Ovary (tissue), 9 donors: ENCODE results near the gene REM2. TPM values are rescaled to one million over a fixed set of nuclear protein-coding genes. Genes with fewer than 3 reads are reported as not detected.
A peak's percentile ranks its signal among the peaks of the same experiment; 100 is the strongest.

Experiments
- DNase-seq, 5 donors: peaks; one replicate each; pipeline ENCODE4 v3.0.0-alpha.2; 2019 to 2020
- H3K27ac ChIP-seq, 2 donors: fragments of 200-600 bp; one replicate each; pipeline versions ENCODE4 v1.5.1 to v1.8.0; 2019 to 2022
- H3K27me3 ChIP-seq: fragments of 200-600 bp; one replicate; pipeline ENCODE4 v1.8.0; 2022
- H3K36me3 ChIP-seq: fragments of 200-600 bp; sonication (generic); one replicate; pipeline ENCODE4 v1.5.1; 2019
- H3K4me1 ChIP-seq: one replicate; pipeline ENCODE4 v1.8.1; 2013; ENCODE audit warnings: mild to moderate bottlenecking, moderate library complexity; ENCODE audit not compliant: insufficient read depth
- H3K4me3 ChIP-seq: fragments of 200-600 bp; sonication (generic); one replicate; pipeline ENCODE4 v1.5.1; 2017
- H3K9me3 ChIP-seq, 2 donors: fragments of 200-600 bp in 1 of 2; sonication (generic) in 1 of 2; one replicate each; pipeline versions ENCODE4 v1.5.1 to v1.8.1; 2013 to 2019; ENCODE audit warnings: mild to moderate bottlenecking in 1 of 2, moderate library complexity in 1 of 2
- CTCF ChIP-seq, 3 donors: fragments of 450-650 bp in 2 of 3; fragments of 200-600 bp in 1 of 3; IDR thresholded peaks; one replicate each; pipeline versions ENCODE4 v1.5.1 to v1.8.0; 2016 to 2022; ENCODE audit warnings: antibody characterized with exemption in 3 of 3, mild to moderate bottlenecking in 1 of 3
- EP300 ChIP-seq: sonication (generic); formaldehyde crosslinking; IDR thresholded peaks from one replicate; pipeline ENCODE4 v1.6.1; 2017; ENCODE audit warnings: antibody characterized with exemption
- POLR2A ChIP-seq: fragments of 450-650 bp; IDR thresholded peaks from one replicate; pipeline ENCODE4 v1.6.1; 2017; ENCODE audit warnings: antibody characterized with exemption, mild to moderate bottlenecking, moderate library complexity
- WGBS, 3 donors: extraction: QIAGEN DNeasy Blood & Tissue Kit in 1 of 3; methylation state at CpG; one replicate each; pipeline versions ENCODE4 v1.1.5 to v1.1.7; 2013 to 2017; 5-methylcytosine and 5-hydroxymethylcytosine counted together
- intact Hi-C, 4 donors: fragments of 100-400 bp; cut with DNase I; formaldehyde crosslinking; loops; one replicate each; pipeline versions ENCODE4 v1.11.0 to v1.15.1; 2022 to 2023
- polyA plus RNA-seq, 2 donors: library from polyadenylated mRNA; stranded (reverse); fragments of 200-250 nt in 1 of 2; fragments of 350-450 nt in 1 of 2; fragmentation: Illumina TruSeq in 1 of 2; extraction: RNeasy Lipid Tissue Mini Kit (QIAGEN cat#74804) in 1 of 2; gene quantifications; one replicate each; pipeline ENCODE4 v1.2.3, GENCODE V29; 2013 to 2014
- total RNA-seq, 7 donors: library from RNA; depleted of rRNA in 2 of 7; stranded (reverse); fragments of >200 nt in 2 of 7; fragmentation: NEBNext Ultra II Directional in 3 of 7; extraction: Animal tissue kit (Norgen Biotek cat#: 25700) in 3 of 7; gene quantifications; one replicate each; pipeline versions ENCODE4 v1.1.0 to v1.2.4, GENCODE V29; 2016 to 2023
- donor health status: DM: no; HTN: no; CAD: no; lungs with moderate emphysema.
- donor health status: DM: no; HTN: no; CAD: no.
- donor health status: Bipolar disorder and iron deficiency.
- donor health status: DM: yes; HTN: yes; CAD: no.
- donor health status: DM: no; HTN: no; CAD: no.
- donor health status: DM: yes; HTN: yes; CAD: no.

REM2 gene
- total and polyA plus RNA-seq, 9 donors, result 0.12 to 1.1 (median 0.66) TPM

- no peak for DNase-seq
- Histone ChIP-seq H3K4me1 (peaks cover 3% of the 10 kb centered on the region), H3K27me3 (no peaks in the 10 kb centered on the region), H3K9me3 (no peaks in the 10 kb centered on the region), H3K36me3 (no peaks in the 10 kb centered on the region), H3K4me3 (no peak overlapping the region), H3K27ac (no peak overlapping the region)
- intact Hi-C loops, result no loop called here
- 78 to 89% (median 82%) methylated on average over 4 of the region's 4 CpGs for WGBS, 3 donors
- TF ChIP-seq EP300 (no peak), CTCF (IDR thresholded peaks at IDR 0.05) (no peak), POLR2A (no peak)
Measured at GRCh38 chr14:22926316-22926715, 43.3 kb downstream of the REM2 start.

- no peak for DNase-seq
- H3K27ac ChIP-seq, result peak overlapping the region; percentile 70 to 92
- WGBS, 3 donors, result 5 to 13% (median 6%) methylated on average over 12 of the region's 12 CpGs
- H3K36me3 ChIP-seq, result no peaks in the 10 kb centered on the region
- peaks cover 3% of the 10 kb centered on the region for H3K4me1 ChIP-seq
- intact Hi-C loops, result loop anchor here in 1 of 4 donors (2.0 kb wide), 1 partner anchor 56 kb away; no protein-coding TSS in a partner anchor
- no peaks in the 10 kb centered on the region for H3K9me3 ChIP-seq
- peak overlapping the region; percentile 73 for H3K4me3 ChIP-seq
- no peaks in the 10 kb centered on the region for H3K27me3 ChIP-seq
- TF ChIP-seq CTCF (IDR thresholded peaks at IDR 0.05) (no peak), EP300 (no peak), POLR2A (no peak)
Measured at GRCh38 chr14:22928237-22929103, 45.4 kb downstream of the REM2 start.

- Histone ChIP-seq H3K4me3 (peak within 1 kb of the TSS; percentile 73), H3K27ac (peak within 1 kb of the TSS; percentile 77 to 92), H3K36me3 (no peaks in the 10 kb centered on the region), H3K27me3 (no peaks in the 10 kb centered on the region), H3K4me1 (peaks cover 3% of the 10 kb centered on the region), H3K9me3 (no peaks in the 10 kb centered on the region)
- TF ChIP-seq POLR2A (peak; percentile 93), CTCF (IDR thresholded peaks at IDR 0.05) (no peak)
- peak; percentile 98 to 100 (median 99) for DNase-seq
- intact Hi-C loops, result loop anchor here in 1 of 4 donors (2.0 kb wide), 1 partner anchor 57 kb away; no protein-coding TSS in a partner anchor
- WGBS, 3 donors, result 0% methylated on average over 51 of the region's 51 CpGs
Measured at GRCh38 chr14:22929104-22929960, 46.3 kb downstream of the REM2 start, which contains the start of gene PRMT5. PRMT5 (minus strand) TSS chr14:22929376; CDS start chr14:22929361, 15 bp downstream.

- 0 to 2% (median 2%) methylated on average over 2 of the region's 2 CpGs for WGBS, 3 donors
- Histone ChIP-seq H3K27ac (peak overlapping the region; percentile 77 to 92), H3K27me3 (no peaks in the 10 kb centered on the region), H3K9me3 (no peaks in the 10 kb centered on the region), H3K4me1 (peaks cover 3% of the 10 kb centered on the region), H3K36me3 (no peaks in the 10 kb centered on the region), H3K4me3 (peak overlapping the region; percentile 37)
- DNase-seq, result no peak
- intact Hi-C loops, result loop anchor here in 3 of 4 donors (2.0 to 5.0 kb wide), 3 partner anchors 52 to 57 kb away; partner anchors contain the start of gene AJUBA (in 2 of the 3)
- TF ChIP-seq CTCF (IDR thresholded peaks at IDR 0.05), result no peak
- no peak for TF ChIP-seq POLR2A
- no peak for TF ChIP-seq EP300
Measured at GRCh38 chr14:22929961-22930364, 46.9 kb downstream of the REM2 start.
